GM19438 (cell line): ENCODE results near the gene BLCAP.
"Not testable (repeated sequence)": the region's sequence is repeated elsewhere in the genome, so short reads cannot be mapped to it uniquely, and the experiment has no call there.

ENCODE experiments used
- ATAC-seq: cut with Tn5 transposase; IDR thresholded peaks from one replicate; pipeline ENCODE4 v1.9.1; 2021; ENCODE audit warnings: low read depth; ENCODE audit not compliant: unreplicated experiment

Gene BLCAP

GRCh38 chr20:37490663-37491350 is 36.9 kb downstream of the BLCAP start:
- ATAC-seq = no peak

GRCh38 chr20:37486209-37486608 is 41.5 kb downstream of the BLCAP start:
- not testable (repeated sequence) for ATAC-seq

- ATAC-seq = no peak
Measured at GRCh38 chr20:37484331-37484730, 43.3 kb downstream of the BLCAP start.

- no peak for ATAC-seq
Measured at GRCh38 chr20:37481610-37482009, 46.1 kb downstream of the BLCAP start.

GRCh38 chr20:37480919-37481318 is 46.8 kb downstream of the BLCAP start:
- ATAC-seq = no peak

GRCh38 chr20:37479925-37480691 is 47.6 kb downstream of the BLCAP start:
- no peak for ATAC-seq

GRCh38 chr20:37479266-37479665 is 48.4 kb downstream of the BLCAP start:
- no peak for ATAC-seq

GRCh38 chr20:37477041-37477440 is 50.6 kb downstream of the BLCAP start:
- ATAC-seq = no peak

GRCh38 chr20:37475252-37475651 is 52.4 kb downstream of the BLCAP start:
- ATAC-seq = no peak

- ATAC-seq = no peak
Measured at GRCh38 chr20:37474386-37474785, 53.3 kb downstream of the BLCAP start.

- no peak for ATAC-seq
Measured at GRCh38 chr20:37473249-37474000, 54.3 kb downstream of the BLCAP start.

- not testable (repeated sequence) for ATAC-seq
Measured at GRCh38 chr20:37472435-37472834, 55.2 kb downstream of the BLCAP start.

GRCh38 chr20:37471741-37472235 is 55.9 kb downstream of the BLCAP start:
- ATAC-seq = no peak

- ATAC-seq = not testable (repeated sequence)
Measured at GRCh38 chr20:37470190-37470589, 57.5 kb downstream of the BLCAP start.

GRCh38 chr20:37469531-37469930 is 58.1 kb downstream of the BLCAP start:
- ATAC-seq = no peak

GRCh38 chr20:37468886-37469285 is 58.8 kb downstream of the BLCAP start:
- no peak for ATAC-seq
